WTC11 (cell line): ENCODE results near the gene SBNO1. TPM values are rescaled to one million over a fixed set of nuclear protein-coding genes. Genes with fewer than 3 reads are reported as not detected.

ENCODE experiments used
- ATAC-seq: fragments of 200-7000 bp; cut with Tn5 transposase; 2 replicates; pipeline ENCODE4 v1.10.0; 2021; ENCODE audit warnings: mild to moderate bottlenecking, moderate library complexity
- CTCF ChIA-PET: fragments of 300-600 bp; sonication (Branson Sonifier 250); formaldehyde crosslinking; loops from one replicate; lab custom pipeline; 2021; ENCODE audit warnings: antibody characterized with exemption; lab: Charles Lee
- POLR2A ChIA-PET: fragments of 350-600 bp; sonication (Branson Sonifier 250); formaldehyde crosslinking; loops from one replicate; lab custom pipeline; 2021; ENCODE audit warnings: antibody characterized with exemption; lab: Charles Lee
- DNase-seq: peaks from one replicate; pipeline ENCODE4 v3.0.0; 2021; ENCODE audit warnings: low spot score
- H3K27ac Mint-ChIP-seq: 2 replicates; pipeline ENCODE4 v1.8.0; 2021; ENCODE audit warnings: mixed read lengths
- H3K27me3 Mint-ChIP-seq: 2 replicates; pipeline ENCODE4 v1.8.0; 2021; ENCODE audit warnings: low read depth, mild to moderate bottlenecking, moderate library complexity, mixed read lengths
- H3K36me3 Mint-ChIP-seq: 2 replicates; pipeline ENCODE4 v1.8.0; 2021; ENCODE audit warnings: mixed read lengths
- H3K4me1 Mint-ChIP-seq: 2 replicates; pipeline ENCODE4 v1.8.0; 2022; ENCODE audit warnings: mixed read lengths
- H3K4me3 Mint-ChIP-seq: 2 replicates; pipeline ENCODE4 v1.8.0; 2021; ENCODE audit warnings: mild to moderate bottlenecking, moderate library complexity, mixed read lengths
- H3K9me3 Mint-ChIP-seq: 2 replicates; pipeline ENCODE4 v1.8.0; 2021; ENCODE audit warnings: mixed read lengths
- ATF2 ChIP-seq: sonication (generic); formaldehyde crosslinking; IDR thresholded peaks from 2 replicates; pipeline ENCODE4 v1.8.1; 2022; ENCODE audit warnings: low read depth, missing genetic modification reagents, borderline replicate concordance
- ATF3 ChIP-seq: sonication (generic); formaldehyde crosslinking; conservative IDR thresholded peaks from 2 replicates; pipeline ENCODE4 v1.8.1; 2022; ENCODE audit warnings: mild to moderate bottlenecking, missing genetic modification reagents
- ATF6 ChIP-seq: sonication (generic); formaldehyde crosslinking; IDR thresholded peaks from 2 replicates; pipeline ENCODE4 v1.8.1; 2023; ENCODE audit warnings: mild to moderate bottlenecking, missing genetic modification reagents
- EMX1 ChIP-seq: fragments of 250-450 bp; sonication (Bioruptor Pico); IDR thresholded peaks from 2 replicates; pipeline ENCODE4 v1.8.0; 2021; ENCODE audit warnings: mild to moderate bottlenecking
- ETV6 ChIP-seq: sonication (generic); formaldehyde crosslinking; IDR thresholded peaks from 2 replicates; pipeline ENCODE4 v1.8.1; 2022; ENCODE audit warnings: mild to moderate bottlenecking, missing genetic modification reagents
- FOXP1 ChIP-seq: sonication (generic); formaldehyde crosslinking; IDR thresholded peaks from 2 replicates; pipeline ENCODE4 v1.8.0; 2022; ENCODE audit warnings: missing genetic modification reagents, mild to moderate bottlenecking, moderate library complexity, borderline replicate concordance
- GTF2I ChIP-seq: fragments of 250-450 bp; sonication (Bioruptor Pico); conservative IDR thresholded peaks from 2 replicates; pipeline ENCODE4 v1.4.0; 2021; ENCODE audit warnings: mild to moderate bottlenecking
- IRF1 ChIP-seq: sonication (generic); formaldehyde crosslinking; IDR thresholded peaks from 2 replicates; pipeline ENCODE4 v1.8.0; 2023; ENCODE audit warnings: missing genetic modification reagents
- SMAD4 ChIP-seq: sonication (generic); formaldehyde crosslinking; IDR thresholded peaks from 2 replicates; pipeline ENCODE4 v1.8.0; 2022; ENCODE audit warnings: mild to moderate bottlenecking, missing genetic modification reagents
- SP1 ChIP-seq: sonication (generic); formaldehyde crosslinking; conservative IDR thresholded peaks from 2 replicates; pipeline ENCODE4 v1.8.1; 2022; ENCODE audit warnings: missing genetic modification reagents
- USF1 ChIP-seq: sonication (generic); formaldehyde crosslinking; IDR thresholded peaks from 2 replicates; pipeline ENCODE4 v1.8.0; 2022; ENCODE audit warnings: mild to moderate bottlenecking, missing genetic modification reagents
- total RNA-seq: library from RNA; stranded (reverse); gene quantifications from 3 replicates; pipeline ENCODE4 v1.2.3, GENCODE V29; 2021
- TF ChIP-seq, protein P1 (sequence below): fragments of 250-450 bp; sonication (Bioruptor Pico); IDR thresholded peaks from 2 replicates; pipeline ENCODE4 v1.9.0; 2021; ENCODE audit warnings: mild to moderate bottlenecking, borderline replicate concordance
- TF ChIP-seq, protein P2 (sequence below): sonication (generic); formaldehyde crosslinking; IDR thresholded peaks from 2 replicates; pipeline ENCODE4 v1.8.0; 2022; ENCODE audit warnings: mild to moderate bottlenecking, missing genetic modification reagents
- TF ChIP-seq, protein P3 (sequence below): sonication (generic); formaldehyde crosslinking; conservative IDR thresholded peaks from 2 replicates; pipeline ENCODE4 v1.8.1; 2023; ENCODE audit warnings: mild to moderate bottlenecking, low read depth, missing genetic modification reagents, moderate library complexity

Gene SBNO1
- total RNA-seq, 1 experiment from 2014 or later: 52.2 TPM

DNA sequence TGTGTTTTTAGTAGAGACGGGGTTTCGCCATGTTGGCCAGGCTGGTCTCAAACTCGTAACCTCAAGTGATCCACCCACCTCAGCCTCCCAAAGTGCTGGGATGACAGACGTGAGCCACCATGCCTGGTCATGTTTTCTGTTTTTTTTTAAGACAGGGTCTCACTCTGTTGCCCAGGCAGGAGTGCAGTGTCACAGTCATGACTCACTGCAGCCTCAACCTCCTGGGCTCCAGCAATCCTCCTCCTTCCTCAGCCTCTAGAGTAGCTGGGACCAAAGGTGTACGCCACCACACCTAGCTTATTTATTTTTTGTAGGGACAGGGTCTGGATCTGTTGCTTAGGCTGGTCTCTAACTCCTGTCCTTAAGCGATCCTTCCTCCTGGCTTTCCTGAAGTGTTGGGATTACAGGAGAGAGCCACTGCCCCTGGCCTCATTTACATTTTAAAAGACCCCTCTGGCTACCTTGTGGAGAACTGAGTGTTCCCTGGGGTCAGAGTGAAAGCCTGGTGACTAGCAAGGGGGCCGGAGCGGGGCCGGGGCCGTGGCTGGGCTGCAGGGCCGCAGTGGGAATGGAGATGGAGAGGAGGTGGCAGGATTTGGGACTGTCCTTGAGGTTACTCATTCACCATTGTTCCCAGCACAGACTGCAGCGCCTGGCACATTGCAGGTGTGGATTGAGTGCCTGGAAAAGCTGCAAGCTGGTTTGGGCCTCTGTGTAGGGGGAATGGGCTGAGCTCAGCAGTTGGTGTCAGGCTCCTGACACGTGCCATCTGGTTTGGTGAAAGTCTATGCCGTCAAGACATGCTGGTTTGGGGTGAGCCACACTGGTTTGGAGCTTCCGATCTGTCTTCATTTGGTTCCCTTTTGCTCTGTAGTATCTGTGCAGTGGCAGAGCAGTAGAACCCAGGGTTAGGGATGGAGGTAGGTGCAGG lies 37.4 kb upstream of the SBNO1 start (continued):
- no peak for TF ChIP-seq ATF6

DNA sequence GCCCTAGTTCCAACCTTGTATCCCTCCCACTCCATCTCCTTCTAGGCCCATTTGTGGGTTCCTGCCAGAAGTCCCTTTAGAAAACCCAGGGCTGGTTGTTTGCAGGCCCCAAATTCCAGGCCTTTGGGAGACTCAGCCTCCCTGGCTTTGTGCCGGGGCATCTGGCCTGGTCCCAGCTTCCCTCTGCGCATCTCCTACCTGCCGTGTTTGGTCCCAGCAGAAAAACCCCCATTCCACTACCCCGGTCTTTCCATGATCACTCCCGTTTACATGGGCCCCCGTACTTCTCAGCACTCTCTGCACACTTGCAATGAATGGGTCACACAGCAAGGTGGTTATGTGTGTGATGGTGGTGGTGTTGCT lies 34.6 kb upstream of the SBNO1 start:
- CTCF ChIA-PET: no interaction called here
- TF ChIP-seq ATF3 (CRISPR knock-in tag): no peak
- TF ChIP-seq GTF2I (CRISPR knock-in tag): no peak
- TF ChIP-seq, protein P1, sequence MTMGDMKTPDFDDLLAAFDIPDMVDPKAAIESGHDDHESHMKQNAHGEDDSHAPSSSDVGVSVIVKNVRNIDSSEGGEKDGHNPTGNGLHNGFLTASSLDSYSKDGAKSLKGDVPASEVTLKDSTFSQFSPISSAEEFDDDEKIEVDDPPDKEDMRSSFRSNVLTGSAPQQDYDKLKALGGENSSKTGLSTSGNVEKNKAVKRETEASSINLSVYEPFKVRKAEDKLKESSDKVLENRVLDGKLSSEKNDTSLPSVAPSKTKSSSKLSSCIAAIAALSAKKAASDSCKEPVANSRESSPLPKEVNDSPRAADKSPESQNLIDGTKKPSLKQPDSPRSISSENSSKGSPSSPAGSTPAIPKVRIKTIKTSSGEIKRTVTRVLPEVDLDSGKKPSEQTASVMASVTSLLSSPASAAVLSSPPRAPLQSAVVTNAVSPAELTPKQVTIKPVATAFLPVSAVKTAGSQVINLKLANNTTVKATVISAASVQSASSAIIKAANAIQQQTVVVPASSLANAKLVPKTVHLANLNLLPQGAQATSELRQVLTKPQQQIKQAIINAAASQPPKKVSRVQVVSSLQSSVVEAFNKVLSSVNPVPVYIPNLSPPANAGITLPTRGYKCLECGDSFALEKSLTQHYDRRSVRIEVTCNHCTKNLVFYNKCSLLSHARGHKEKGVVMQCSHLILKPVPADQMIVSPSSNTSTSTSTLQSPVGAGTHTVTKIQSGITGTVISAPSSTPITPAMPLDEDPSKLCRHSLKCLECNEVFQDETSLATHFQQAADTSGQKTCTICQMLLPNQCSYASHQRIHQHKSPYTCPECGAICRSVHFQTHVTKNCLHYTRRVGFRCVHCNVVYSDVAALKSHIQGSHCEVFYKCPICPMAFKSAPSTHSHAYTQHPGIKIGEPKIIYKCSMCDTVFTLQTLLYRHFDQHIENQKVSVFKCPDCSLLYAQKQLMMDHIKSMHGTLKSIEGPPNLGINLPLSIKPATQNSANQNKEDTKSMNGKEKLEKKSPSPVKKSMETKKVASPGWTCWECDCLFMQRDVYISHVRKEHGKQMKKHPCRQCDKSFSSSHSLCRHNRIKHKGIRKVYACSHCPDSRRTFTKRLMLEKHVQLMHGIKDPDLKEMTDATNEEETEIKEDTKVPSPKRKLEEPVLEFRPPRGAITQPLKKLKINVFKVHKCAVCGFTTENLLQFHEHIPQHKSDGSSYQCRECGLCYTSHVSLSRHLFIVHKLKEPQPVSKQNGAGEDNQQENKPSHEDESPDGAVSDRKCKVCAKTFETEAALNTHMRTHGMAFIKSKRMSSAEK (CRISPR knock-in tag): no peak
- TF ChIP-seq, protein P2, sequence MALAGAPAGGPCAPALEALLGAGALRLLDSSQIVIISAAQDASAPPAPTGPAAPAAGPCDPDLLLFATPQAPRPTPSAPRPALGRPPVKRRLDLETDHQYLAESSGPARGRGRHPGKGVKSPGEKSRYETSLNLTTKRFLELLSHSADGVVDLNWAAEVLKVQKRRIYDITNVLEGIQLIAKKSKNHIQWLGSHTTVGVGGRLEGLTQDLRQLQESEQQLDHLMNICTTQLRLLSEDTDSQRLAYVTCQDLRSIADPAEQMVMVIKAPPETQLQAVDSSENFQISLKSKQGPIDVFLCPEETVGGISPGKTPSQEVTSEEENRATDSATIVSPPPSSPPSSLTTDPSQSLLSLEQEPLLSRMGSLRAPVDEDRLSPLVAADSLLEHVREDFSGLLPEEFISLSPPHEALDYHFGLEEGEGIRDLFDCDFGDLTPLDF: no peak
- no peak for TF ChIP-seq SP1
- no peak for TF ChIP-seq IRF1 (CRISPR knock-in tag)
- TF ChIP-seq ETV6 (CRISPR knock-in tag): no peak
- TF ChIP-seq ATF2 (CRISPR knock-in tag): no peak
- TF ChIP-seq SMAD4: no peak
- no peak for TF ChIP-seq FOXP1
- TF ChIP-seq EMX1 (CRISPR knock-in tag): no peak
- TF ChIP-seq, protein P3, sequence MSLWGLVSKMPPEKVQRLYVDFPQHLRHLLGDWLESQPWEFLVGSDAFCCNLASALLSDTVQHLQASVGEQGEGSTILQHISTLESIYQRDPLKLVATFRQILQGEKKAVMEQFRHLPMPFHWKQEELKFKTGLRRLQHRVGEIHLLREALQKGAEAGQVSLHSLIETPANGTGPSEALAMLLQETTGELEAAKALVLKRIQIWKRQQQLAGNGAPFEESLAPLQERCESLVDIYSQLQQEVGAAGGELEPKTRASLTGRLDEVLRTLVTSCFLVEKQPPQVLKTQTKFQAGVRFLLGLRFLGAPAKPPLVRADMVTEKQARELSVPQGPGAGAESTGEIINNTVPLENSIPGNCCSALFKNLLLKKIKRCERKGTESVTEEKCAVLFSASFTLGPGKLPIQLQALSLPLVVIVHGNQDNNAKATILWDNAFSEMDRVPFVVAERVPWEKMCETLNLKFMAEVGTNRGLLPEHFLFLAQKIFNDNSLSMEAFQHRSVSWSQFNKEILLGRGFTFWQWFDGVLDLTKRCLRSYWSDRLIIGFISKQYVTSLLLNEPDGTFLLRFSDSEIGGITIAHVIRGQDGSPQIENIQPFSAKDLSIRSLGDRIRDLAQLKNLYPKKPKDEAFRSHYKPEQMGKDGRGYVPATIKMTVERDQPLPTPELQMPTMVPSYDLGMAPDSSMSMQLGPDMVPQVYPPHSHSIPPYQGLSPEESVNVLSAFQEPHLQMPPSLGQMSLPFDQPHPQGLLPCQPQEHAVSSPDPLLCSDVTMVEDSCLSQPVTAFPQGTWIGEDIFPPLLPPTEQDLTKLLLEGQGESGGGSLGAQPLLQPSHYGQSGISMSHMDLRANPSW (CRISPR knock-in tag): no peak
- no peak for TF ChIP-seq USF1 (CRISPR knock-in tag)
- TF ChIP-seq, all 79 proteins: peak for 0
- no peaks in the 10 kb centered on the region for H3K9me3 Mint-ChIP-seq
- H3K4me1 Mint-ChIP-seq: peaks cover 7% of the 10 kb centered on the region
- POLR2A ChIA-PET: no interaction called here
- peaks cover 51% of the 10 kb centered on the region for H3K36me3 Mint-ChIP-seq
- H3K27me3 Mint-ChIP-seq: peaks cover 61% of the 10 kb centered on the region
- ATAC-seq: no peak
- DNase-seq: no peak
- H3K4me3 Mint-ChIP-seq: no peak overlapping the region
- no peak overlapping the region for H3K27ac Mint-ChIP-seq
